SK-MEL-5 (cell line): ENCODE measurements around the gene SOHLH1. TPM values are rescaled to one million over a fixed set of nuclear protein-coding genes. Genes with fewer than 3 reads are reported as not detected.
"Not testable (repeated sequence)": the region's sequence is repeated elsewhere in the genome, so short reads cannot be mapped to it uniquely, and the experiment has no call there.

Experiments used
- DNase-seq: peaks from one replicate; pipeline ENCODE4 v3.0.0-alpha.2; 2016; ENCODE audit warnings: low read depth, low spot score
- in situ Hi-C: cut with HindIII; loops from 2 replicates; pipeline ENCODE4 v1.10.0; 2016; ENCODE audit warnings: low sequenced_read_pairs, high pct_unique_total_duplicates, low pct_unique_long_range_greater_than_20kb
- total RNA-seq: library from RNA; depleted of rRNA; stranded (reverse); fragments of >200 nt; shearing (Covaris generic); gene quantifications from 2 replicates; pipeline ENCODE4 v1.2.3, GENCODE V29; 2014

Gene SOHLH1
- total RNA-seq, 1 experiment from 2014 or later, result not detected

DNA sequence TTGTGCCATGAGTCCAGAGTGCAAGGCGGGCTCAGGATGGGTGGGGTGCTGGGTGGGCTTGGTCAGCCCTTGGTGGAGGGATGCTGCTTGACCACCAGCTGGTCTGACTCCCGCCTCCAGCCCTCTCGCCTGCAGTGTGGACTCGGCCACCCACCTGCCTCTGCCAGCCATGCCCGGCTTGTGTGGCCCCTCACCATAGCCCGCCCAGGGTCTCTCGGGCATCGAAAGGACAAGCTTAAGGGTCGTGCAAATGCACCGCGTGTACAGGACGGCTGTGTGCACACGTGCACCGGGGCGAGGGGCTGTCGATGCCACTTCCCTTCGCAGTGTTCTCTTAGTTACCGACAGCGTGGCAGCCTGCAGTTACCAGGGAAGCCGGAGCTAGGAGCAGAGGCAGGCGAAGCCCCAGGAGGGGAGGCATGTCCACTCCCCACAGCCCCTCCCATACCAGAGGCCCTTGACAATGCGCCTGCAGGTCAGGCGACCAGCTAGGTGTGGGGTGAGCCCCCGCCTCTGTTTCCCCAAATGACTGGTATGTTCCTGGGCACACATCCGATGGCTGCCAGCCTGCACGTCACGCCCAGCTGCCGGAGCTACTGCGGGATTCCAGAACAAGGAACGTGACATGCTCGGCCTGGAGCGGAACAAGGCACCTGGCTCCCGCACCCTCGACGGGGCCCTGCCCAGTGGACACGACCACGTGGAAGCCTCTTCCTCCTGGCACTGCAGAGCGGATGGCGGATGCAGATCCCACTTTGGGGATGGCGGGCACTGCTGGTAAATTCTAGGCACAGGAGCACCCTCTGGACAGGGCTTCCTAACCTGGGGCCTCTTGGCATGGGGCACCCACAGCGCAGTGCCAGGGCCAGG is 28.3 kb downstream of the SOHLH1 start:
- no peak for DNase-seq
- in situ Hi-C loops, result no loop called here

DNA sequence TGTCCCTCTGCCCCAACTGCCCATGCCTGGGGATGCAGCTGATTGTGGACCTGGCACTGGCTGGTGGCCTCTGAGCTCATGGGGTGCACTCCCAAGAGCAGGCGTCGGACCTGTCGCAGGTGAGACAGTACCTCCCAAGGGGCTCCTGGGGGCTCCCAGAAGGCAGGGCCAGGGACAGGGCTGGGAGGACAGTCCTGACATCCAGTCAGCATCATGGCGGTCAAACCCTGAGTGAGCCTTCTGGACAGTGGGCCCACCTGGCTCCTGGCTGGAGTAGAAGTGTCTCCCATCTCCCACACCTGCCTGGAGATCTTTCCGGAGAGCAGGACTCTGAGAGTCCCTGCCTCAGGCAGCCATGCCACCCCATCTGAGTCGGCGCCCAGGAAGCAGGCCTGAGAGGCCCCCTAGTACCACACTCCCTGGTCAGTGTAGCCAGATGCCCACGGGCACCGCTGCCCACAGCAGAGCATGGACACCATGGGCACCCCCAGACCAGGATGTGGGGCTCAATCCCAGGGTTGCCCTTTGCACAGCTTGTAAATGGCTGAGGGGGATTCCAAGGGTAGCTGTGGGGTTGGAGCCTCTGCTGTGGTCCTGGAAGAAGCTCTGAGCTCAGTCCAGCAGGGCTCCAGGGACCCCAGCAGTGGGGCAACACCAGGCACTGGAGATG is 29.5 kb downstream of the SOHLH1 start:
- DNase-seq, result no peak
- in situ Hi-C loops, result no loop called here

DNA sequence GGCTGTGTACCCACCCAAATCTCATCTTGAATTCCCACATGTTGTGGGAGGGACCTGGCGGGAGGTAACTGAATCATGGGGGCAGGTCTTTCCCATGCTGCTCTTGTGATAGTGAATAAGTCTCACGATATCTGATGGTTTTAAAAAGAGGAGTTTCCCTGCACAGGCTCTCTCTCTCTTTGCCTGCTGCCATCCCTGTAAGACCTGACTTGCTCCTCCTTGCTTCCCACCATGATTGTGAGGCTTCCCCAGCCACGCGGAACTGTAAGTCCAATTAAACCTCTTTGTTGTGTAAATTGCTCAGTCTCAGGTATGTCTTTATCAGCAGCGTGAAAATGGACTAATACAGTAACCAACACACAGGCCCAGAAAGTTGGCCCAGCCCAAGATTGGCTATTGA is 30.3 kb downstream of the SOHLH1 start:
- DNase-seq, in situ Hi-C loops: not testable (repeated sequence)

DNA sequence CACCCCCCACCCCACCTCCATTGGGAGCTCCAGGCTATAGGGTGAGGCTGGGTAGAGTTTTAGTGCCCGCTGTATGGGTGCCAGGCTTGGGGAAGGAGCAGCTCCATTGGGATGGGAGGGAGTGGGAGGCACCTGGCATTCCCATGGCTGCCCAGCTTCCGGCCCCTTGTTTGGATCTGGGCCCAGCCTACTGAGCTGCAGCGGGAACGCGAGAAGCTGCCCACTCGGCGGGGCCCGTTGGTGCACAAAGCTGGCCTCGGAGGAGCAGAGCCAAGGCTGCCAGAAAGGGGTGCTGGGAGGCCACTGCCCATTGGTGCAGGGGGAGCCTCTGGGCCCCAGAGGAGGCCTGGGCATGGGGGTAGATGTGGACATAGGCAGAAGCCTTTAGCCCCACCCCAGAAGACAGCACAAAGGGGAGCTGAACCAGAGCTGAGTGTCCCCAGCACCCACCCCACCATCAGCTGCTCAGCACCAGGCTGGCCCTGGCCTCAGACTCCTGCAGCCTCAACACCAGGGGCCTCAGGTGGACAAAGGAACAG is 31.7 kb downstream of the SOHLH1 start:
- no peak for DNase-seq
- in situ Hi-C loops, result no loop called here

DNA sequence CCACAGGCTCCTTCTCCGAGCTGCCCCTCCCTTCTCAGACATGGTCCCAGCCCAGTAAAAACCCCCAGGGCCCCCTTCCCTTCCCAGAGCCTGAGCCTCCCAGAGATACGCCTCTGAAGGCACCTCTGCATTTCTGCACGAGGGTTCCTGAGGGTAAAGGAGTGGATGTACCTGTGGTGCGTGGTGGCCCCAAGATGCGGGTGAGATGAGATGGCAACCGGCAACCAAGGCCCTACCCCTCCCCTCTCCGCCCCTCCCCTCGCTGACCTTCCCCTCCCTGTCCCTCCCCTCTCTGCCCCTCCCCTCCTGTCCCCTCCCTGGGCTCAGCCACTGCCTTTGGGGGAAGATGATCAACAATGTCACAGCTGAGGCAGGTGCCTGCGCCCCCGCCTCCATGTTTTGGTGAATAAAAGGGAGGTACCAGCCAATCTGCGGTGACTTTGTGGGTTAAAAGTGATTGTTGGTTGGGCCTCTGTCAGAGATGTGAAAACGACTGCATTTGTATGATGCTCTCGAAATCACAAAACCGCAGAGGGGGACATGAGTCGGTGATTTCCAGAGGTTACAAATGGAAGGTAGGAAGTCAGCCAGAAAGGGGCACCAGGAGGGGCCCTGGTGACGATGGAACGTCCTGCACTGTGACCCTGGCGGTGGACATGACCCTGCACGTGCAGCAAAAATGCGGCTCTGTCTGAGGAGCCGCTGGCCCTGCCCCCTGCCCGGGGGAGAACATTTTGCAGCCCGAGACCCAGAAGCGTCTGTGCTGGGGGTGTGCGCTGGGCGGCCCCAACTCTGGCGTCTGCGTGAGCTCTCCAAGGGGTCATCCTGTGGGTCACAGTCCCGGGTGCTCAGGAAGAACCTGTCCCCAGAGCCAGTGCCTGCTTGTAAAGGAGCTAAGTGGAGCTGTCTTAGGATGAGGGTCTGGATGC is 32.5 kb downstream of the SOHLH1 start:
- no peak for DNase-seq
- in situ Hi-C loops, result no loop called here

DNA sequence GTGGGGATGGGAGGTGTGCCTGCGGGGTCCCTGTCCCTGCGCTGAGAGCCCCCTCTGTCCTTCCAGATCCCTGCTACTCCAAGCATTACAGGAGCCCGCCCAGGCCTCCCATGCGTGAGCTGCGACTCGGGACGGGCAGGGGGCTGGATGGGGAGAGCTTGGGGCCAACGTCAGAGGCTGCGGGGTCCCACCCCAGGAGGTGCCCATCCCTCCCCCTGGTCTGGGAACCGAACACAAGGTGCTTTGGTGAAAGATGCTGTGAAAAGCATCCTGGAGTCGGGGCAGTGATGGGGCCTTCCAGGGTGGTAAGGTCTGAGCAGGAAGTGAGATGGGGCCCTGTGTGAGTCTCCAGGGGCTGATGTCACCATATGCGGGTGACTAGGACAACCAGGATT is 33.5 kb downstream of the SOHLH1 start:
- in situ Hi-C loops, result no loop called here
- DNase-seq, result no peak

DNA sequence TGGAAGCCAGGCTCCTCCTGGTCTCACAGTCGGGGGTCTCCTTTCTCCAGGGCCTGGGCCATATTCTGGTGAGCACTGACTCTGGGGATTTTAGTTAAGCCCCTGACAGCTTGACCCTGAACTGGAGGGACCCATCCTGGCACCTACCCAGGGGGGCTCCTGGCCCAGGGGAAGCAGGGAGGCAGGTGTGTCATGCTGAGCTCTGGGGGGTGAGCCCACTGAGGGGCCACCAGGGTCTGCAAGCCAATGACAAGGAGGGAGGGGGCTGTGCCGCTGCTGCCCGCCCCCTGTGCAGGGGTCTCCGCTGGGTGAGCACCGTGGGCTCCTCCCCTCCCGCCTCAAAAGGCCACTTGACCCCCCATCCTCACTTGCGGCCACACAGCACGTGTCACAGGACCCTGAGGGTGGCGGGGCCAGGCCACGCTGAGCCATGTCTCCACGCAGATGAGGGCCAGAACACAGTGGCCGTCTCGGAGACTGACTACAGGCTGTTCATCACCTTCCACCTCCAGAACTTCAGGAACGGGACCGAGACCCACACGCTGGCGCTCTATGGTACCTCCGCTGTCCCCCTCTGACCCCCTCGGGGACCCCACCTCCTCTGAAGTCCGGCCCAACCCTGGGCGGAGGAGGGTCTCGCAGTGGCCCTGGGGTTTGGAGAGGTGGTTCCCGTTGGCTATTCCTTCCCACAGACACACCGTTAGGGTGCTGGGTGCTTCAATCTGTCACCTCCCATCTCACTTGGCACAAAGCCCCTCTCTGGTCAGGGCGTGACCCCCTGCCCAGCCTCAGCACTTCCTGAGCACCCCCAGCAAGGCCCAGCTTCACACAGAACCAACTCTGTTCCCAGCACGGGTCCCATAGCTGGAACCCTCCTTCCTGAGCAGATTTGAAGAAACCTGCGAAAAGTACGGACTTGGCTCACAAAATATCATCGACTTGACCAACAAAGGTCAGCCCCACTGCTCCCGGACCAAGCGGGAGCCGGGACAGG is 34.2 kb downstream of the SOHLH1 start:
- in situ Hi-C loops, result no loop called here
- no peak for DNase-seq

DNA sequence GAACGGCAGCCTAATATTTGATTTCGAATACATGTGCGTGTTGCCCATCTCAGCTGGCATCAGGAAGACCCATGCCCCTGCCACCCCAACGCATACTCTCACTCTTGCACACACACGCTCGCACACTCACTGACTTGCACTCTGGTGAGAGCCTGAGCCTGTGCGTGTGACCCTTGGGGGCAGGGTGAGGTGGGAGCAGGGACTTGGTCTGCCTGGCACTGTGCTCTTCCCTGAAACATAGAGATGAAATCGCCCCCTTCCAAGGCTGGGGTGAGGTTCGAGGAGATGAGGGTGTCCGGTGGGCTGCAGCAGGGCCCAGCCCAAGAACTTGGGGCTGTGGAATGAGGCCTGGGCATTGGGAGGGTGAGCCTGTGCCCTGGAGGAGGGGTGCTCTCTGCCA is 35.0 kb downstream of the SOHLH1 start:
- DNase-seq, result no peak
- in situ Hi-C loops, result no loop called here

DNA sequence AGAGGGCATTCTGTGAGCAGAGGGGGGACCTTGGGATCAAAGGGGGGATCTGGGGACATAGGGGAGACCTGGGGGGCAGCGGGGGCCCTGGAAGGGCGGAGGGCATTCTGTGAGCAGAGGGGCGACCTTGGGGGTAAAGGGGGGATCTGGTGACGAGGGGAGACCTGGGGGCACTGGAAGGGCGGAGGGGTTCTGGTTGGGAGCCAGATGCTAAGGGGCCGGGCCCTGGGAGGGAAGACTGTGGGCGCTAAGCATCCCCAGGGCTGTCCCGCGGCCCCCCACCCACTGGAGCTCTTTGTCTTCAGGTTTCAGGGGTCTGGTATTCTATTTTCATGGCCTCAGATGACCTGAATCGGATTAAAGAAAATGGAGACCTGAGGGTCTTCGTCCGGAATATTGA is 35.4 kb downstream of the SOHLH1 start:
- no peak for DNase-seq
- in situ Hi-C loops, result no loop called here

DNA sequence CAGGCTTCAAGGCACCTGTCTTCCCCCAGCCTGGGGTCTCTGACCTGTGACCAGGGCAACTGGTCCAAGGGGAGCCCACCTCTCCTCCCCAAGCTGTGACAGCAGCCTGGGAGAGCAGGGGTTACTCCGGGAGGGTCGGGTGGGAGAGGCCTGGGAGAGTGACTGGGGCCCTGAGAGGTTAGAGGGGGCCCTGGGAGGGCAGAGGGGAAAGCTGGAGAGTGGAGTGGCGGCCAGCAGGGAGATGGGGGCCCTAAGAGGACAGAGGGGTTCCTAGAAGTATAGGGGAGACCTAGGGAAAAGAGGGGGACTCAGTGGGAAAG is 35.9 kb downstream of the SOHLH1 start:
- no peak for DNase-seq
- in situ Hi-C loops, result no loop called here

DNA sequence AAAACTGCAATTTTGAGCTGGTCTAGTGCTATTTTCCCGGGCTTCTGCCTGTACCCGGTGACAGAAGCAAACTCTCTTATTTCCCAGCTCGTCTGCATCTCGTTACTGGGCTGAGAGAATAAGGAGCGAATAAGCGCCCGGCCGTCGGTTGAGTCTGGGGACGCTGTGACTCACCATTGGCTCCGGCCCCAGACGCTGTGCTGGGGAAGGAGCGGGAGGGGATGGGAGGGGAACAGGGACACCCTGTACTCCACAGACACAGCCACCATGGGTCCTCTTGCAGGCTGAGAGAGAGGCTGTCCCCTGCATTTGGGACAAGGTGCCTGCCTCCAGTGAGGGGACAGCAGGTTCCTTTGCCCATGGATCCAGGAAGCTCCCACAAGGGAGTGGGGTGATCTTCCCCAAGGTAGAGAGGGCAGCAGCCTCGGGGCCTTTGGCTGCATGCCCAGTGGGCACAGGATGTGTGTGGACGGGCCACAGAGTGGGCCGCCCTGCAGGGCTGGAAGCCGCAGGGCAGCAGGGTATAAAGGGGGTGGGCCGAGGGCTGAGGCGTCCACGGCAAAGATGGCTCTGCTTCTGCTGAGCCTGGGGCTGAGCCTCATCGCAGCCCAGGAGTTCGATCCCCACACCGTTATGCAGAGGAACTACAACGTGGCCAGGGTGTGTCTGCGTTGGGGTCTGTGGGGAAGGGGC is 36.4 kb downstream of the SOHLH1 start, which contains the start of gene LCN9:
Gene LCN9 (plus strand): TSS at position 552 of the 693 bp plus-strand sequence. CDS start 13 bp downstream, at position 565.
- no peak for DNase-seq
- in situ Hi-C loops, result no loop called here

DNA sequence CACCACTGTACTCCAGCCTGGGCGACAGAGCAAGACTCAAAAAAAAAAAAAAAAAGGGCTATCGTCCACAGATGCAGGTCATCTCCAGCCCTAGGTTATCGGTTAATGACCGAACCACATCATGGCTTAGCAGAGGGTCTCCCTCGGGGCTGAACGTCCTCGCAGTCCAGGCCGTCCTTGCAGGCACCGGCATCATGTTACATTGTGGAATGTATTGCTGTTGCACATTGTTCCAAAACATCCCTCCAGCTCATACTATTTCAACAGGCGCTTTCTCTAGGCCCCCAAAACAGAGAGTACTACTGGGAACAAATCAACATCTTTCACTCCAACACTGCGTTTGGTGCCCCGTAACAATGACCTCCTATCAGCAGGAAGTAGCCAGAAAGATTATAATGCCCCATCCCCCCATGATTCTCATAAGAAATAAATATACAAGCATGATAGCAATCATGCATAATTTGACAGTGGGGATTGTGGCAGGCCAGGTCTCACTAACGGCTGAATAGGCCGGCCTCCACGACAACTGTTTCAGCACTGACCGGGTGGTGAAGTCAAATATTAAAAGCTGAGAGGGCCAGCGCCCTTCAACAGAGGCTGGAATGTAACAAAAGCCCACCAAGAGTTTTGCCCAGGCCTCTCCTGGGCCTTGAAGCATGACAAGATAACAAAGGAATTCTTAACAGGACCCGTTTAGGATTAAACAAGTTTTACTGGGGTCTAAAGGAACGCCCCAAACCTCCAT is 37.3 kb downstream of the SOHLH1 start:
- no peak for DNase-seq
- in situ Hi-C loops, result no loop called here

DNA sequence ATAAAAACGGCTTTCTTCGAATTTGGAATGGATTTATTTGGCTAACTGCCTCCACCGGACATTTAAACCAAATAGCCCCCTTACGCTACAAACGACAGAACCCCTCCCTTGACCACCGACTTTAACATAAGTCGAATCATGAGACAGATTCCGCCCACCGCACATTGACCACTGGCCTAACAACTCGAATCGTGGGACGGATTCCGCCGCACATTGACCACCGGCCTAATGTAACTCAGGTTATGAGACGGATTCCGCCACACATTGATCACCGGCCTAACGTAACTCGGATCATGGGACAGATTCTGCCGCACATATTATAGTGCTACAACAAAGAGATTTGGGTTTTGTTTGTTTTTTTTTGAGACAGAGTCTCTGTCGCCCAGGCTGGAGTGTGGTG is 38.9 kb downstream of the SOHLH1 start:
- no peak for DNase-seq
- in situ Hi-C loops, result no loop called here

DNA sequence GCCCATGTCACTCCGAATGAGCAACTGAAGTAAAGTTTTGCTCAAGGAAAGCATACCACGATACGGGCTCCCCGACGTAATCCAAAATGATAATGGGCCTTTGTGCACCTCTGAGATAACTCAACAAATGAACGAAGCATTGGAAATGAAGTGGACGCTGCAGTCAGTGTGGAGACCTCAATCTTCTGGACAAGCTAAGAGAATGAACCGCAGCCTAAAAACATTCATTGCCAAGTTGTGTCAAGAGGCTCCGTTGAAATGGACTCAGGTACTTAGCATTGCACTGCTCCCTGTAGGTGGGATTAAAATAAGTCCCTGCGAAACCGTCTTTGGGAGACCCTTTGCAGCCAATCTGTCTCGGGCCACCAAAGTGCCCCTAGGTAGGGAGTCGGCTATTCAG is 40.0 kb downstream of the SOHLH1 start:
- in situ Hi-C loops, result no loop called here
- no peak for DNase-seq

DNA sequence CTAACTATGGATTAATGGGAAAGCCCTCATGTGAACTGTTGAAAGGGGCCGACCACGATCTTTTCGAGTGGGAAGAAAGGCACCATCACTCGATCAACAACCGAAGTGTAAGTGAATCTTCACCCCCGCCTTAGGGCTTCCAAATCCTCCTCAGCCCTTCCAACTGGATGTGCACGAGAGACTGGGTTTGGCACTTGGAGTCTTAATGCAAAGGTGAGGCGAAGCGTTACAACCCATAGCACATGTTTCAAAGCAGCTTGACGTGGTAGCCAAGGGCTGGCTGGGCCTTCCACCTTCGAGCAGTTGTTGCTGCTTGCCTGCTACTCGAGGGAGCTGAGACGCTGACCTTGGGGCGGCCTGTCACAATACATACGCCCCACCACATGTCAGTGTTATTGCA is 41.9 kb downstream of the SOHLH1 start:
- DNase-seq, result no peak
- in situ Hi-C loops, result no loop called here

DNA sequence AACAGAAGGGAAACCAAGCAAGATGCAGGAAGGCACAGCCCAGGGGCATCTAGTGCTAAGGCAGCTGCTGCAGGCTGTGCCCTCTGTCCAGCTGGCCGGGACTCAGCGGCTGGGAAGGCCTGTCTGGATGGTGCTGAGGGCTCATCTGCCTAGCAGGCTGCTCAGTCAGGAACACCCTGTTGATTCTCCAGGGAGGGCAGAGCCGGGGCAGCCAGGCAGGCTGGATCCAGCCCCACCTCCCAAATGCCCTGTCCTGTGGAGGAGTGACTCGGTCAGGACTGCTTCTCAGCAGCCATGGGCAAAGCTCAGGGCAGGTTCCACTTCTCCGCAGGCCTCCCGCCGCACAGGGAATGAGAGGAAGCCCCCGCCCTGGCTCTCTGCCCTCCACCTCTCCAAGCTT is 44.0 kb downstream of the SOHLH1 start:
- in situ Hi-C loops, result no loop called here
- DNase-seq, result no peak
